OCI-LY1 (cell line): ENCODE data around the gene RBKS.

Experiments
- H2AFZ ChIP-seq: fragments of 200-600 bp; sonication (generic), shearing (Covaris generic); 2 replicates; pipeline ENCODE4 v1.6.0; 2014; ENCODE audit warnings: antibody characterized with exemption, mild to moderate bottlenecking, low read length
- H3F3A ChIP-seq: fragments of 200-600 bp; sonication (generic), shearing (Covaris generic); 2 replicates; pipeline ENCODE4 v1.6.0; 2014; ENCODE audit warnings: mild to moderate bottlenecking, antibody characterized with exemption, low read length, moderate library complexity; ENCODE audit not compliant: insufficient read depth
- H3K27ac ChIP-seq: fragments of 200-600 bp; sonication (generic); 2 replicates; pipeline ENCODE4 v1.5.1; 2014; ENCODE audit warnings: low read length, mixed run types, mild to moderate bottlenecking, low read depth; ENCODE audit not compliant: poor library complexity, severe bottlenecking
- H3K27me3 ChIP-seq: fragments of 200-600 bp; sonication (generic); 2 replicates; pipeline ENCODE4 v1.6.0; 2014; ENCODE audit warnings: antibody characterized with exemption, mild to moderate bottlenecking, low read length, moderate library complexity; ENCODE audit not compliant: insufficient read depth
- H3K36me3 ChIP-seq: fragments of 200-600 bp; sonication (generic); 2 replicates; pipeline ENCODE4 v1.6.1; 2014; ENCODE audit warnings: mild to moderate bottlenecking, antibody characterized with exemption, low read length, moderate library complexity, mixed read lengths; ENCODE audit not compliant: insufficient read depth
- H3K4me1 ChIP-seq: fragments of 200-600 bp; sonication (generic); 2 replicates; pipeline ENCODE4 v1.5.1; 2014; ENCODE audit warnings: mild to moderate bottlenecking, low read length, moderate library complexity; ENCODE audit not compliant: insufficient read depth, severe bottlenecking
- H3K4me2 ChIP-seq: fragments of 200-600 bp; sonication (generic), shearing (Covaris generic); 2 replicates; pipeline ENCODE4 v1.6.1; 2014; ENCODE audit warnings: low read length
- H3K4me3 ChIP-seq: fragments of 200-600 bp; sonication (generic); 2 replicates; pipeline ENCODE4 v1.5.1; 2014; ENCODE audit warnings: low read length, low read depth, mild to moderate bottlenecking, mixed read lengths; ENCODE audit not compliant: poor library complexity, severe bottlenecking
- H3K79me2 ChIP-seq: fragments of 200-600 bp; shearing (Covaris generic); 2 replicates; pipeline ENCODE4 v1.6.1; 2016; ENCODE audit warnings: mixed run types, low read length, mixed read lengths; ENCODE audit not compliant: insufficient read depth
- H3K9ac ChIP-seq: fragments of 200-600 bp; sonication (generic), shearing (Covaris generic); 2 replicates; pipeline ENCODE4 v1.6.1; 2014; ENCODE audit warnings: mild to moderate bottlenecking, low read length, mixed read lengths
- H3K9me2 ChIP-seq: fragments of 200-600 bp; sonication (generic), shearing (Covaris generic); 2 replicates; pipeline ENCODE4 v1.6.1; 2014; ENCODE audit warnings: low read depth, mild to moderate bottlenecking, low read length, mixed read lengths
- H3K9me3 ChIP-seq: fragments of 200-600 bp; shearing (Covaris generic); 2 replicates; pipeline ENCODE4 v1.6.1; 2014; ENCODE audit warnings: low read length, mixed read lengths
- H4K20me1 ChIP-seq: fragments of 200-600 bp; sonication (generic), shearing (Covaris generic); 2 replicates; pipeline ENCODE4 v1.6.0; 2016; ENCODE audit warnings: mild to moderate bottlenecking, low read length; ENCODE audit not compliant: insufficient read depth
- EZH2 ChIP-seq: fragments of 200-600 bp; sonication (generic), shearing (Covaris generic); IDR thresholded peaks from 2 replicates; pipeline ENCODE4 v1.8.0; 2017; ENCODE audit warnings: borderline replicate concordance, mixed run types, mild to moderate bottlenecking, antibody characterized with exemption, low read length, moderate library complexity, mixed read lengths
- TF ChIP-seq, protein P1 (sequence below): fragments of 200-600 bp; sonication (generic), shearing (Covaris generic); IDR thresholded peaks from 2 replicates; pipeline ENCODE4 v1.5.1; 2017; ENCODE audit warnings: mild to moderate bottlenecking, antibody characterized with exemption, low read length, moderate library complexity, mixed read lengths

The RBKS gene

DNA sequence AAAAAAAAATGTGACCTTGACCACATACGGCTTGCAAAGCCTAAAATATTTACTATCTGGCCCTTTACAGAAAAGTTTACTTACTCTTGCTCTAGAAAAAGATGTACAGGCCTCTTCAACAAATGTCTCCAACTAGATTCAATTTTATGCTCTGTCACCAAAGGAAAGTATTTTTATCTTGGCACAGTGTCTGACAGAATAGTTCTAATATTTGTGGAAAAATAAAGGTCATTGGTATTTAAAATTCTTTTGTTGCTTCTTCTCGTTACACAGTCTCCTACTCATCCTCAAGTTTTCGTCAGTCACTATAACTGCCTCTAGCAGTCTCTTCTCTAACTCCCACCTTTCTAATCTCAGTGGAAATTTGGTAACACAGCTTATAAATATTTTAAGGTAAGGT is 1.4 kb downstream of the RBKS start:
- no peak overlapping the region for H3K4me2 ChIP-seq
- H3K27me3 ChIP-seq, result no peaks in the 10 kb centered on the region
- H3F3A ChIP-seq, result peaks cover 9% of the 10 kb centered on the region; the same call in 1 of the 2 replicates
- H3K27ac ChIP-seq, result no peak overlapping the region
- H3K4me3 ChIP-seq, result no peak overlapping the region
- no peak overlapping the region for H2AFZ ChIP-seq
- H3K36me3 ChIP-seq, result no peaks in the 10 kb centered on the region
- TF ChIP-seq EZH2, result no peak
- TF ChIP-seq, protein P1, sequence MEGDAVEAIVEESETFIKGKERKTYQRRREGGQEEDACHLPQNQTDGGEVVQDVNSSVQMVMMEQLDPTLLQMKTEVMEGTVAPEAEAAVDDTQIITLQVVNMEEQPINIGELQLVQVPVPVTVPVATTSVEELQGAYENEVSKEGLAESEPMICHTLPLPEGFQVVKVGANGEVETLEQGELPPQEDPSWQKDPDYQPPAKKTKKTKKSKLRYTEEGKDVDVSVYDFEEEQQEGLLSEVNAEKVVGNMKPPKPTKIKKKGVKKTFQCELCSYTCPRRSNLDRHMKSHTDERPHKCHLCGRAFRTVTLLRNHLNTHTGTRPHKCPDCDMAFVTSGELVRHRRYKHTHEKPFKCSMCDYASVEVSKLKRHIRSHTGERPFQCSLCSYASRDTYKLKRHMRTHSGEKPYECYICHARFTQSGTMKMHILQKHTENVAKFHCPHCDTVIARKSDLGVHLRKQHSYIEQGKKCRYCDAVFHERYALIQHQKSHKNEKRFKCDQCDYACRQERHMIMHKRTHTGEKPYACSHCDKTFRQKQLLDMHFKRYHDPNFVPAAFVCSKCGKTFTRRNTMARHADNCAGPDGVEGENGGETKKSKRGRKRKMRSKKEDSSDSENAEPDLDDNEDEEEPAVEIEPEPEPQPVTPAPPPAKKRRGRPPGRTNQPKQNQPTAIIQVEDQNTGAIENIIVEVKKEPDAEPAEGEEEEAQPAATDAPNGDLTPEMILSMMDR, result no peak
- no peaks in the 10 kb centered on the region for H3K9me2 ChIP-seq
- H3K9me3 ChIP-seq, result no peaks in the 10 kb centered on the region
- H3K9ac ChIP-seq, result no peak overlapping the region
- H3K4me1 ChIP-seq, result peaks cover 42% of the 10 kb centered on the region
- H3K79me2 ChIP-seq, result no peaks in the 10 kb centered on the region
- H4K20me1 ChIP-seq, result no peaks in the 10 kb centered on the region

GRCh38 chr2:27887830-27888229 is 2.4 kb downstream of the RBKS start:
- Histone ChIP-seq H3K27ac (no peak overlapping the region), H3K79me2 (no peaks in the 10 kb centered on the region), H3K4me3 (no peak overlapping the region), H3F3A (peaks cover 9% of the 10 kb centered on the region; the same call in 1 of the 2 replicates), H3K27me3 (no peaks in the 10 kb centered on the region), H2AFZ (no peak overlapping the region), H3K9me3 (no peaks in the 10 kb centered on the region), H3K4me1 (peaks cover 38% of the 10 kb centered on the region), H3K9ac (no peak overlapping the region), H3K4me2 (no peak overlapping the region), H3K36me3 (no peaks in the 10 kb centered on the region), H4K20me1 (no peaks in the 10 kb centered on the region), H3K9me2 (no peaks in the 10 kb centered on the region)
- TF ChIP-seq EZH2, result no peak
- TF ChIP-seq, protein P1, result no peak

DNA sequence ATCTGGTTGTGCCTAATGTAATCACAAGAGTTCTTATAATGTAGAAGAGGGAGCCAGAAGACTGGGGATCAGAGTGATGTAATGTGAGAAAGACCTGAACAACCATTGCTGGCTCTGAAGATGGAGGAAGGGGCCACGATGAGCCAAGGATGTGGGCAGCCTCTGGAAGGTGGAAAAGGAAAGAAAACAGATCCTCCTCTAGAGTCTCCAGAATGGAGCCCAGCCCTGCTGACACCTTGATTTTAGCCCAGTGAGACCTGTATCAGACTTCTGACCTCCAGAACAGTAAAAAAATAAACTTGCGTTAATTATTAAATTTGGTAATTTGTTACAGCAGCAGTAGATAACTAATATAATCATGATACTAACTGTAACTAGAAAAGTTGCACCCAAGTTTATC is 3.1 kb downstream of the RBKS start:
- Histone ChIP-seq H3K36me3 (no peaks in the 10 kb centered on the region), H3K27ac (no peak overlapping the region), H3K4me3 (no peak overlapping the region), H3K4me2 (no peak overlapping the region), H3K9me3 (no peaks in the 10 kb centered on the region), H3K4me1 (peaks cover 31% of the 10 kb centered on the region), H3K79me2 (no peaks in the 10 kb centered on the region), H3K27me3 (no peaks in the 10 kb centered on the region), H3F3A (peaks cover 1% of the 10 kb centered on the region; the same call in 1 of the 2 replicates), H4K20me1 (no peaks in the 10 kb centered on the region), H3K9me2 (no peaks in the 10 kb centered on the region), H3K9ac (no peak overlapping the region), H2AFZ (no peak overlapping the region)
- TF ChIP-seq, protein P1, result no peak
- TF ChIP-seq EZH2, result no peak
